DMS114 treated with DMSO at 0.1 percent for 48 hours (cell line): ENCODE measurements around the gene ADGRV1.

Experiments
- DNase-seq: peaks from one replicate; lab custom pipeline; 2025; ENCODE audit not compliant: unreplicated experiment; lab: John Stamatoyannopoulos, UW

ADGRV1 gene

DNA sequence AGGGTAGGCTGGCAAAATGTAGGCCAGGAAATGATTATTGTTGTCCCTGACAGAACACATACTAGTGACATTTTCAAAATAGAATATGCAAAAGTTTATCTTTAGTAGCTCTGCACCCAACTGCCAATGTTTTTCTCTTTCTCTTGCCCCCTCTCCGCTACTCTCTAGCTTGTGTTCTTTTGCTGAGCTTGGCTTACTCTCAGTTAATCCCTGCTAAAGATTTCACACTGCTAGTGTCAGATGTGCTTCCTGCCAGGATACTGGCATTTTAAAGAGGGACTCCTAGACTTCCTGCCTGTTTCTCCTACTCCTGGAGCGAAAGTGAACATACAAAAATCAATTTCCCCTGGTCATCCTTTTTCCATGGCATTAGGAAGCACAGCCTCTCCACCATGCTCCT lies 564.1 kb downstream of the ADGRV1 start:
- no peak for DNase-seq

GRCh38 chr5:91123291-91123690 lies 564.7 kb downstream of the ADGRV1 start:
- no peak for DNase-seq

DNA sequence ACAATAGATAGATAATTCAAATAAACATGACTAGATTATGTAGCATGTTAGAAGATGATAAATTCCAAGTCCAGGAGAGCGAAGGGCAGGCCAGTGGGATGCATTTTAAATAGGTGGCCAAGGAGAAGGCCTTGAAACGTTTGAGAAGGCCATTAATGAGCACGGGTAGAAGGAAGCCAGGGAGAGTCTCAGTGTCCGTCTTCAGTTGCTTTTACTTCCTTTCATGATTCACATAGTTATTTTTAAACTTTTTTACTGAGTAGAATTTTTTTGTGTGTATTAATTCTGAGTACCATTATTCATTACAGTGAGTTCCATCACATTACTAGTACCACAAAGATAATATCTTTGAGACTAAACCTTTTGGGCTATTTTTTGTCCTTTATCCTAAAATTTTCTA lies 565.3 kb downstream of the ADGRV1 start:
- no peak for DNase-seq

- no peak for DNase-seq
Measured at GRCh38 chr5:91125916-91126315, 567.3 kb downstream of the ADGRV1 start.

GRCh38 chr5:91126448-91126847 lies 567.9 kb downstream of the ADGRV1 start:
- DNase-seq = no peak

DNA sequence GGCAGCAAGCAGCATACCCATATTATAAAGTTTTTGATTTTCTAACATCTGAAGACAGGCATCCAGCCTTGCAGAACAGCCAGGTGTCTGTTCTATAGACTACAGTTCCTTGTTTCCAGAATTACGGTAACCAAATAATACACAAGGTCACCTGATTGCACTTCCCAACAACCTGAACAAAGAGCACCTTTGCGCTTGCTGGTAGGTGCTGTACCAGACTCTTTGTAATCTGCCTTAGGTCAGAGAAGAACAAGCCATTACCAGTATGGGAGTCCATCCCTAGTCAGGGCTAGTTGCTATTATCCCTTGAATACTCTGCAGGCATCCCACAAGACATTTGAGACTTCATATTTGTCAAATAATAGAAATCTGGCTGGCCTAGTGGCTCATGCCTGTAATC lies 568.3 kb downstream of the ADGRV1 start:
- no peak for DNase-seq

- no peak for DNase-seq
Measured at GRCh38 chr5:91127456-91128081, 569.0 kb downstream of the ADGRV1 start.

GRCh38 chr5:91128604-91129003 lies 570.0 kb downstream of the ADGRV1 start:
- DNase-seq = no peak

- no peak for DNase-seq
Measured at GRCh38 chr5:91129748-91130147, 571.2 kb downstream of the ADGRV1 start.

DNA sequence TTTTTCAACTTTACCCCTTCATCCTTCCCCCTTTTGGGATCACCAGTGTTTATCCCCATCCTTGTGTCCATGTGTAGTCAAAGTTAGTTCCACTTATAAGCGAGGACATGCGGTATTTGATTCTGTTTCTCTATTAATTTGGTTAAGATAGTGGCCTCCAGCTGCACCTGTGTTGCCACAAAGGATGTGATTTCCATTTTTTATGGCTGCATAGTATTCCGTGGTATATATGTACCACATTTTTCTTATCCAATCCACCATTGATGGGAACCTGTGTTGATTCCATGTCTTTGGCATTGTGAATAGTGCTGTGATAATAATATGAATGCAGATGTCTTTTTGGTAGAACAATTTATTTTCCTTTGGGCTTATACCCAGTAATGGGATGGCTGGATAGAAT lies 572.2 kb downstream of the ADGRV1 start:
- DNase-seq = no peak

DNA sequence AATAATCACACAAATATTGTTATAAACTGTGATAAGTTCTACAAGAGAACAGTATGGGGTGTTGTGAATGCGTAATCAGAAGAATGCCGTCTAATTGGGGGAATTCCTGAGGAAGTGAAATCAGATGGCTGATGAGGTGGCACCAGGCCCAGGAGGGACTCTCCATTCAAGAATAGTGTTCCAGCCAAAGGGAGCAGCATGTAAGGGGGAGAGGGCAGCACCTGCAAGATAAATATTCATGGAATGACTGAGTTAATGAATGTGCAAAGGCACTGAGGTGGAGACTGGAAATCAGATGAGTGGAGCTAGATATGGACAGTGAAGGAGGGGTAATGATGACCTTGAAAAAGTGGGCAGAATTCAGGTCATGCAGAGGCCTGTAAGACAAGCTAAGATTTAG lies 574.0 kb downstream of the ADGRV1 start:
- DNase-seq = no peak

- DNase-seq = no peak
Measured at GRCh38 chr5:91133183-91133582, 574.6 kb downstream of the ADGRV1 start.

DNA sequence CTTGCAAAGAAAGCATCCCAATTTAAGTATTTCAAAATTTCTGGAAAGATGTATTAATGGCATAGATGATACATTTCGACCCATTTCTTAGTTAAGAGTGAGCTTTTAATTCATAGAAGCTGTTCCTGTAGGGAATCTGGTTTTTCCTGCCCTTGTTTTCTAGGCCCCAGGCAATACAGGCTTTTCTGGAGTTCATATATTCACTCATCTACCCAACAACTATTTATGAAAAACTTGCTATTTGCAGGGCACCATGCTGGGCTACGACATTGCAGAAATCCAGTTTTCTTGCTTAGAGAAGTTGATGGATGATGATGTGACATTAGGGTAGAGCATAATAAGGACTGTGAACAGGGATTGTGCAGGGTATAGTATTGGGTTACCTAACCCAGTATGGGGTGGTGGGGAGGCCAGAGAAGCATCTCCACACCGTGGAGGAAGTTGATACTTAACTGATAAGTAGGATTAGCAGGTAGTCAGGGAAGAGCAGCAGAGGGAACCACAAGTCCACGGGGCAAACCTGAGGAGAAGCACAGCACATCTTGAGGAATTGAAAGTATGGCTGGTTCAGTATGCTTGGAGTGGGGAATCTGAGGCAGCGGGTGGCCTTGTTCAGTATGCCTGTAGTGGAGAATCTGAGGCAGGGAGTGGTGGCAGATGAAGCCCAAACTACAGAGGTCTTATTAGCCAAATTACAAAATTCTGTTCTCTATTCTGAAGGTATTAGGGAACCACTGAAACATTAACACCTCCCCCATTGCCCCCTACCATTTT lies 577.1 kb downstream of the ADGRV1 start:
- DNase-seq = no peak

DNA sequence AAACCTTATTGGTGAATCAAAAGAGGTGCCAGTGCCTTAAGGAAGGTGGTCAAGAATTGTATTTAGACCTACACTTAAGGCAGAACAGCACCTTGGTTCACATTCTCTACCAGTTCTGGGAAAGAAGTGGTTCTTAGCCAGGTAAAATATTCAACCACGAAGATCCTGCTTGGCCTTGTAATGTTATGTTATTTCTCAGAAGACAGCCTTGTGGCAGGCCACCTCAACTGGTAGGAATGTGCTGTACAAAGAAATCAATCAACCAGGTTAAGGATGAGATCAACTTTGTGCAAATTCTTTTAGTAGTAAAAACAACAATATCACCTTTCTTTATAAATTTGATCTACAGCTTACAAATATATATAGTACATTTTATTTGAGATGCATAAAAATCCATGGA lies 577.7 kb downstream of the ADGRV1 start:
- no peak for DNase-seq

- no peak for DNase-seq
Measured at GRCh38 chr5:91137647-91138046, 579.0 kb downstream of the ADGRV1 start.

- no peak for DNase-seq
Measured at GRCh38 chr5:91139572-91140200, 581.1 kb downstream of the ADGRV1 start.

DNA sequence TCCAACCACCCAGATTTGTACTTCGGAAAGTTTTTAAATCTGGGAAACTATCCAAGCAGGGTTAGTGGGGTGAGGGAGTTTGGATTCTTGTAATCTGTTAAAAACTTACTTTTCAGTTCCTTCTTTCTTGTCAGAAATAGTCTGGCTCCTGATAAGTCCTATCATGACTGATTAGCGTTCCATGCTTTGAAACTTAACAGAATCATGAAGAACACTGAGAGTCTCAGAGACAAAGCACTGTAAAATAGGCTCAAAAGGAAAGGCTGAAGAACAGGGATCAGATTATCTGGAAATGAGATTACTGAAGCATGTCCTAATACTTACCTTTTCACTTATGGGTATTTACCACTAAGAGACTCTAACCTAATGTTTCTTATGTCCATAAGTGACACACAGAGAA lies 582.1 kb downstream of the ADGRV1 start:
- DNase-seq = no peak

GRCh38 chr5:91141642-91142041 lies 583.0 kb downstream of the ADGRV1 start:
- no peak for DNase-seq

DNA sequence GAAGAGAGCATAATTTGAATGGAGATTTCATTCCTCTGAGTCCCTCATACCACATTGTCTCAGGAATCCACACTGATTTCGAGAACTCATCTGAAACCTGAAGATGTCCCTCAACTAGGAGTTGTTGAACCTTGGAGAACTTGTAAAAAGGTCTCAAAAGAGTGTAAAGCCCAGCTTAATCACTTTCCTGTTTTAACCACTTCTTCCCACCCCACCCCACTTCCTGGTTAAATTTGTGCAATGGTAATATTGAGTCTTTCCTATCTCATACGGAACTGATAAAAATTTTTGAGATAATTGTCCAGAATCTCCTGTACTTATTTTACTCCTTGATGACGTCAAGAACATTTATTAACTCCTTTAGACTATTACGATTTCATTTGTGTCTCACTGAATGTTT lies 583.8 kb downstream of the ADGRV1 start:
- no peak for DNase-seq

GRCh38 chr5:91142819-91143218 lies 584.2 kb downstream of the ADGRV1 start:
- no peak for DNase-seq

DNA sequence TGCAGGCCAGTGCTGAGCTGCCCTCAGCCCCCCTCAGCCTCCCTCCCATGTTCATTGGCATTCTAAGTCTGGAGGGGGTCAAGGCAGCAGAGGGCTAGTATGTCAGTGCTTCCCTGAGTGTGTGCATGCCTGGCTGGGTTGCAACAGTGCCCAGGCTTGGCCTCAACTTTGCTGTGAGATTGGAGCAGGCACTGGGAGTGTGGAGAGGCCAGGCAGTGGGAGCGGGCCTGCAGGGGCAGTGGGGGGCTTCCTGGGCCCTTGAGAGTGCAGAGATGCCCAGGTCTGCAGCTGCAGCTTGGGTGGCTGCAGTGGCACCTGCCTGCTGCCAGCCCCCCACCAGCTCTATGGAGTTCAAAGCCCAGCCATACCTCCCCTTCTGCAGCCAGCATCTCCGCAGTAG lies 585.2 kb downstream of the ADGRV1 start:
- DNase-seq = no peak
